GM12892 (cell line): ENCODE data around the gene SMIM29.
"Not testable (repeated sequence)": the region's sequence is repeated elsewhere in the genome, so short reads cannot be mapped to it uniquely, and the experiment has no call there.

ENCODE experiments used
- POLR2A ChIP-seq: IDR thresholded peaks from 2 replicates; pipeline ENCODE4 v1.6.1; 2011; ENCODE audit warnings: low read depth, low read length, control low read depth
- POLR2AphosphoS5 ChIP-seq: IDR thresholded peaks from 2 replicates; pipeline ENCODE4 v1.6.1; 2011; ENCODE audit warnings: low read depth, low read length, control low read depth
- TAF1 ChIP-seq: IDR thresholded peaks from 2 replicates; pipeline ENCODE4 v1.6.1; 2011; ENCODE audit warnings: low read depth, mild to moderate bottlenecking, control low read depth, low read length, borderline replicate concordance

DNA sequence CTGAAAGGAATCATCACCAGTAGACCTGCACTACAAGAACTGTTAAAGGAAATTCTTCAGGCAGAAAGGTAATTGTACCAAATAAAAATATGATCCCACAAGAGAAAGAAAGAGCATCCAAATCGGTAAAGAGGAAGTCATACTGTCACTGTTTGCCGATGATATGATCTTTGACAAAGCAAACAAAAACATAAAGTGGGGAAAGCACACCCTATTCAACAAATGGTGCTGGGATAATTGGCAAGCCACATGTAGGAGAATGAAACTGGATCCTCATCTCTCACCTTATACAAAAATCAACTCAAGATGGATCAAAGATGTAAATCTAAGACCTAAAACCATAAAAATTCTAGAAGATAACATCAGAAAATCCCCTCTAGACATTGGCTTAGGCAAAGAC is 3.6 kb upstream of the SMIM29 start:
- not testable (repeated sequence) for TF ChIP-seq TAF1, POLR2A, POLR2AphosphoS5
